Fibroblast of lung (primary cell): Measurements from ENCODE around the gene THSD7B. TPM values are rescaled to one million over a fixed set of nuclear protein-coding genes. Genes with fewer than 3 reads are reported as not detected.

ENCODE experiments used
- DNase-seq, 2 donors: peaks; one replicate each; pipeline versions ENCODE4 v3.0.0 to v3.0.0-alpha.2; 2010; ENCODE audit warnings: low read depth in 2 of 2
- H2AFZ ChIP-seq: 2 replicates; pipeline ENCODE4 v1.5.1; 2012; ENCODE audit warnings: low read length, control low read depth, inconsistent platforms
- H3K27ac ChIP-seq: 2 replicates; pipeline ENCODE4 v1.5.1; 2011; ENCODE audit warnings: low read length, control low read depth; ENCODE audit not compliant: insufficient read depth
- H3K27me3 ChIP-seq: 2 replicates; pipeline ENCODE4 v1.5.1; 2011; ENCODE audit warnings: mild to moderate bottlenecking, low read length; ENCODE audit not compliant: control insufficient read depth, insufficient read depth
- H3K36me3 ChIP-seq: 2 replicates; pipeline ENCODE4 v1.5.1; 2011; ENCODE audit warnings: low read length; ENCODE audit not compliant: control insufficient read depth, insufficient read depth
- H3K4me1 ChIP-seq: 2 replicates; pipeline ENCODE4 v1.5.1; 2011; ENCODE audit warnings: low read length; ENCODE audit not compliant: control insufficient read depth, insufficient read depth; ENCODE audit errors: extremely low read depth
- H3K4me2 ChIP-seq: 2 replicates; pipeline ENCODE4 v1.5.1; 2011; ENCODE audit warnings: low read length, control low read depth; ENCODE audit not compliant: insufficient read depth; ENCODE audit errors: extremely low read depth
- H3K4me3 ChIP-seq, 4 experiments: fragments of 200-600 bp in 1 of 4; sonication (generic) in 1 of 4; replicated peaks in 1 of 4; 2 replicates each; pipeline ENCODE4 v1.5.1; 2011 to 2016; ENCODE audit warnings: low read length in 4 of 4, low read depth in 3 of 4, mild to moderate bottlenecking in 3 of 4, control low read depth in 2 of 4, inconsistent platforms in 1 of 4, mixed read lengths in 1 of 4; ENCODE audit not compliant: insufficient read depth in 1 of 4; ENCODE audit errors: control extremely low read depth in 1 of 4
- H3K79me2 ChIP-seq: 2 replicates; pipeline ENCODE4 v1.5.1; 2012; ENCODE audit warnings: mild to moderate bottlenecking, low read length, inconsistent platforms; ENCODE audit not compliant: control insufficient read depth, insufficient read depth
- H3K9ac ChIP-seq: 2 replicates; pipeline ENCODE4 v1.5.1; 2011; ENCODE audit warnings: mild to moderate bottlenecking, low read length, control low read depth; ENCODE audit not compliant: insufficient read depth
- H3K9me3 ChIP-seq: 2 replicates; pipeline ENCODE4 v1.5.1; 2012; ENCODE audit warnings: low read depth, low read length; ENCODE audit not compliant: control insufficient read depth, insufficient read depth
- H4K20me1 ChIP-seq: 2 replicates; pipeline ENCODE4 v1.5.1; 2011; ENCODE audit warnings: low read length; ENCODE audit not compliant: control insufficient read depth, insufficient read depth; ENCODE audit errors: extremely low read depth
- EZH2 ChIP-seq: IDR thresholded peaks from 2 replicates; pipeline ENCODE4 v1.5.1; 2012; ENCODE audit warnings: low read length, control low read depth, mild to moderate bottlenecking; ENCODE audit errors: missing control alignments
- polyA plus RNA-seq, 2 donors: library from polyadenylated mRNA; depleted of rRNA in 1 of 2; stranded (reverse) in 1 of 2; unstranded in 1 of 2; fragments of >200 nt; gene quantifications; 2 replicates each; pipeline ENCODE4 v1.2.1, GENCODE V29; 2011 to 2012; ENCODE audit warnings: missing spikeins in 1 of 2
- total RNA-seq: library from RNA; depleted of rRNA; stranded (reverse); fragments of >200 nt; gene quantifications from 2 replicates; pipeline ENCODE4 v1.2.1, GENCODE V29; 2014
- TF ChIP-seq, protein P1 (sequence below), 2 donors: IDR thresholded peaks in 1 of 2; conservative IDR thresholded peaks in 1 of 2; 1 replicate in 1 of 2; 2 replicates in 1 of 2; pipeline ENCODE4 v1.5.1; 2011 to 2012; ENCODE audit warnings: low read length in 2 of 2, control low read depth in 1 of 2, inconsistent platforms in 1 of 2, low read depth in 1 of 2, mild to moderate bottlenecking in 1 of 2

Gene THSD7B
- total and polyA plus RNA-seq, 2 donors (not counting 1 experiment from before 2014, with no cell fraction given): under 0.01 TPM; not detected in 1

DNA sequence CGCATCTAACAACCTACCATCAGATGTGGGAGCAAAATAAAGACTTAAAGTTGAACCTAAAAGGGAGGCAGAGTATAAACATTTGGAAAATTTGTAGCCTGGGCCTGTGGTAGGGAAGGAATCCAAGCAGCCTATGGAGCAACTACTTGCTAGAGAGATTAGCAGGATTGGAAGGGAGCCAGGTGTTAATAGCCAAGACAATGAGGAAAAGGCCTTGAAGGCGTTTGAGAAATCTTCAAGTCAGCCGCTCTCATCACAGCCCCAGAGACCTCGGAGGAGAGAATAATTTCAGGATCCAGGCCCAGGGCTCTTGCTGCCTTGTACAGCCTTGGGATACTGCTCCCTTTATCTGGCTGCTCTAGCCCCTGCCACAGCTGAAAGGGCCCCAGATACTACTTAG lies 219.7 kb downstream of the THSD7B start:
- H4K20me1 ChIP-seq: no peaks in the 10 kb centered on the region
- no peak for TF ChIP-seq EZH2
- TF ChIP-seq, protein P1, sequence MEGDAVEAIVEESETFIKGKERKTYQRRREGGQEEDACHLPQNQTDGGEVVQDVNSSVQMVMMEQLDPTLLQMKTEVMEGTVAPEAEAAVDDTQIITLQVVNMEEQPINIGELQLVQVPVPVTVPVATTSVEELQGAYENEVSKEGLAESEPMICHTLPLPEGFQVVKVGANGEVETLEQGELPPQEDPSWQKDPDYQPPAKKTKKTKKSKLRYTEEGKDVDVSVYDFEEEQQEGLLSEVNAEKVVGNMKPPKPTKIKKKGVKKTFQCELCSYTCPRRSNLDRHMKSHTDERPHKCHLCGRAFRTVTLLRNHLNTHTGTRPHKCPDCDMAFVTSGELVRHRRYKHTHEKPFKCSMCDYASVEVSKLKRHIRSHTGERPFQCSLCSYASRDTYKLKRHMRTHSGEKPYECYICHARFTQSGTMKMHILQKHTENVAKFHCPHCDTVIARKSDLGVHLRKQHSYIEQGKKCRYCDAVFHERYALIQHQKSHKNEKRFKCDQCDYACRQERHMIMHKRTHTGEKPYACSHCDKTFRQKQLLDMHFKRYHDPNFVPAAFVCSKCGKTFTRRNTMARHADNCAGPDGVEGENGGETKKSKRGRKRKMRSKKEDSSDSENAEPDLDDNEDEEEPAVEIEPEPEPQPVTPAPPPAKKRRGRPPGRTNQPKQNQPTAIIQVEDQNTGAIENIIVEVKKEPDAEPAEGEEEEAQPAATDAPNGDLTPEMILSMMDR (conservative IDR thresholded peaks at IDR 0.05 in 1 of 2, IDR thresholded peaks at IDR 0.05 in 1 of 2; ENCODE audit: low read depth in 1 of 2, low read length in 2 of 2): no peak
- H3K9ac ChIP-seq: no peak overlapping the region
- H2AFZ ChIP-seq: no peak overlapping the region
- no peak overlapping the region for H3K27ac ChIP-seq
- H3K27me3 ChIP-seq: no peaks in the 10 kb centered on the region
- no peaks in the 10 kb centered on the region for H3K9me3 ChIP-seq
- no peaks in the 10 kb centered on the region for H3K36me3 ChIP-seq
- DNase-seq: peak in 1 of 2 donors; percentile 4
- no peaks in the 10 kb centered on the region for H3K4me1 ChIP-seq
- no peaks in the 10 kb centered on the region for H3K79me2 ChIP-seq
- no peak overlapping the region for H3K4me3 ChIP-seq
- no peak overlapping the region for H3K4me2 ChIP-seq

GRCh38 chr2:136986605-136987221 lies 221.4 kb downstream of the THSD7B start:
- Histone ChIP-seq H3K4me3 (no peak overlapping the region), H3K27me3 (no peaks in the 10 kb centered on the region), H3K27ac (no peak overlapping the region), H4K20me1 (no peaks in the 10 kb centered on the region), H3K79me2 (no peaks in the 10 kb centered on the region), H3K4me2 (no peak overlapping the region), H2AFZ (no peak overlapping the region), H3K9me3 (no peaks in the 10 kb centered on the region), H3K4me1 (no peaks in the 10 kb centered on the region), H3K9ac (no peak overlapping the region), H3K36me3 (no peaks in the 10 kb centered on the region)
- no peak for TF ChIP-seq EZH2
- TF ChIP-seq, protein P1 (conservative IDR thresholded peaks at IDR 0.05 in 1 of 2, IDR thresholded peaks at IDR 0.05 in 1 of 2; ENCODE audit: low read depth in 1 of 2, low read length in 2 of 2): no peak
- DNase-seq: no peak

DNA sequence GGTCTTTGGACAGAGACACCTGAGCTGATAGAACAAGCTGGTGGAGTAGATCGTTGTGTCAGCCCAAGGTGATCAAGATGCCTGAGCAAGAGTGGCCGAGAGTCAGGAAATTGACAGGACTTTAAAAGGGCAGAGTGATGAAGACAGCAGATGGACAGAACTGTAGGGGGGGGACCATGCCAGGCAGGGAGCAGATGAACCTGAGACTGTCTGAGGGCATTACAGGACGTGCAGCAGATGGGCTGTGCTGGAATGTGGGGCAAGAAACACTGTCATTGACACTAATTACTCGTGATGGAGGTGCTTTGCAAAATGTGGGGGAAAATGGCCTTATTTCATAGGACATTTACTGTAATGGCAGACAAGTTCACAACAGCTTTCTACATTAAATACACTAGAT lies 225.0 kb downstream of the THSD7B start:
- no peak overlapping the region for H3K9ac ChIP-seq
- H3K4me2 ChIP-seq: no peak overlapping the region
- no peaks in the 10 kb centered on the region for H3K36me3 ChIP-seq
- no peak overlapping the region for H2AFZ ChIP-seq
- H3K27ac ChIP-seq: no peak overlapping the region
- H4K20me1 ChIP-seq: no peaks in the 10 kb centered on the region
- TF ChIP-seq EZH2: no peak
- TF ChIP-seq, protein P1 (conservative IDR thresholded peaks at IDR 0.05 in 1 of 2, IDR thresholded peaks at IDR 0.05 in 1 of 2; ENCODE audit: low read depth in 1 of 2, low read length in 2 of 2): no peak
- H3K9me3 ChIP-seq: no peaks in the 10 kb centered on the region
- H3K27me3 ChIP-seq: no peaks in the 10 kb centered on the region
- H3K4me1 ChIP-seq: no peaks in the 10 kb centered on the region
- no peaks in the 10 kb centered on the region for H3K79me2 ChIP-seq
- no peak for DNase-seq
- no peak overlapping the region for H3K4me3 ChIP-seq
